ENCODE measurements around the gene POLE2. TPM values are rescaled to one million over a fixed set of nuclear protein-coding genes. Genes with fewer than 3 reads are reported as not detected.

The POLE2 gene
- total RNA-seq, 1 donor from 2014 or later, result 0.98 TPM

DNA sequence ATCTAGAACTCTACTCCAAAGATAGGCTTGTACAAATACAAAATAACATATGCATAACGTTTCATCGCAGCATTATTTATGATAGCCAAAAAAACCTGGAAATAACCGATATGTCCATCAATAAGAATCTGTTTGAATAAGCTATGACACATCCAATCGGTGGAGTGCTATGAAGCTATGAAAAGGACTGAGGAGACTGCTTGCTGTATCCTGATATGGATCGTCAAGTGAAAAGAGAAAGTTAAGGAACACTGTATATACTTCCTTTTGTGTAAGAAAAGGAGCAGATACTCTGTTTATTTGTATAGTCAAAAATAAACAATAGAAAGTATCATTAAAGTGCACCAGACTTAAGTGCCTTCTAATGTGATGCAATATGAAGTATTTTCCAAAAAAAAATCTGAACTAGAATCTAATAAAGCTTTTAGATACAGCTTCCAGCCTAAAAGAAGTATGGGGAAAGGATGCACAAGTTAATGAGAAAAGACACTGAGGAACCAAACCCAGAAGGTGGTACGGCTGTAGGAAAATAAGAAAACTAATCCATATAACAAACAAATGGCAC is 4.3 kb upstream of the POLE2 start:
- Histone ChIP-seq H3K27me3 (no peaks in the 10 kb centered on the region), H3K36me3 (no peaks in the 10 kb centered on the region), H3K9me3 (no peaks in the 10 kb centered on the region), H3K4me1 (peaks cover 13% of the 10 kb centered on the region), H3K4me3 (peak overlapping the region; percentile 70), H3K27ac (peak overlapping the region; percentile 96)
- DNase-seq, result no peak
- TF ChIP-seq, protein P1, sequence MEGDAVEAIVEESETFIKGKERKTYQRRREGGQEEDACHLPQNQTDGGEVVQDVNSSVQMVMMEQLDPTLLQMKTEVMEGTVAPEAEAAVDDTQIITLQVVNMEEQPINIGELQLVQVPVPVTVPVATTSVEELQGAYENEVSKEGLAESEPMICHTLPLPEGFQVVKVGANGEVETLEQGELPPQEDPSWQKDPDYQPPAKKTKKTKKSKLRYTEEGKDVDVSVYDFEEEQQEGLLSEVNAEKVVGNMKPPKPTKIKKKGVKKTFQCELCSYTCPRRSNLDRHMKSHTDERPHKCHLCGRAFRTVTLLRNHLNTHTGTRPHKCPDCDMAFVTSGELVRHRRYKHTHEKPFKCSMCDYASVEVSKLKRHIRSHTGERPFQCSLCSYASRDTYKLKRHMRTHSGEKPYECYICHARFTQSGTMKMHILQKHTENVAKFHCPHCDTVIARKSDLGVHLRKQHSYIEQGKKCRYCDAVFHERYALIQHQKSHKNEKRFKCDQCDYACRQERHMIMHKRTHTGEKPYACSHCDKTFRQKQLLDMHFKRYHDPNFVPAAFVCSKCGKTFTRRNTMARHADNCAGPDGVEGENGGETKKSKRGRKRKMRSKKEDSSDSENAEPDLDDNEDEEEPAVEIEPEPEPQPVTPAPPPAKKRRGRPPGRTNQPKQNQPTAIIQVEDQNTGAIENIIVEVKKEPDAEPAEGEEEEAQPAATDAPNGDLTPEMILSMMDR (IDR thresholded peaks at IDR 0.05), result no peak
- intact Hi-C loops (cut with DNase I), result no loop called here
- no peak for ATAC-seq

DNA sequence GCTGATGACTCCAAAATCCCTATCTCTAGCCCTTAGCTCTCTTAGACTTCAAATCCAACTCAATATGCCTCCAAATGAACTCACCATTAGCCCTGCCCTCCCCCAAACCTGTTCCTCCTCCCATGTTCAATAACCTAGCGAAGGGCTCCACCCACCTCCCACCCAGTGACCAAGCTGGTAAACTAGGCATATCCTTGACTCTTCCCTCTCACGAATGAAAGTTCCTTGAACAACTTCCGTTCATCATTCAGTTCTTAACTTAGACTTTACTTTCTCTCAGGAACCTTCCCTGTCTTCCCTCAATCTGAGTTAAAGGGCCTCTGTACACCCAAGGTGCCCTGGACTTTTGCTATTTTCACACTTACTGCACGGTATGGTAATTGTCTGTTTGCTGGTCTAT is 3.0 kb upstream of the POLE2 start:
- TF ChIP-seq, protein P1 (IDR thresholded peaks at IDR 0.05), result no peak
- intact Hi-C loops (cut with DNase I), result no loop called here

DNA sequence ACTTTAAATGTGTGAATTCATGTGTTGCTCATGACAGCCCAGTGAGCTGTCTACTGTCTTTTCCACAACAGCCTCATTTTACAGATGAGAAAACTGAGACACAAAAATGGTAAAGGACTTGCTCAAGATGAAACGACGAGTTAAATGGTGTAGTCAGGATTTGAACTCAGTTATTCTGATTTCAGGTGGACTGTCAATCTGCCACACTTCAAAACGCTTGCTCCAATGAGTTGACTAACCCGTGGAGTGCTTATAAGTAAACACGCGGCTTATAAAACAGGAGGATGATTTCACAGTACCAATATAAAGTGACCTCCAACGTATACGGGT is 652 bp upstream of the POLE2 start:
- ATAC-seq (no peak), DNase-seq (no peak)
- peak overlapping the region; percentile 82 for H3K4me3 ChIP-seq
- H3K27me3 ChIP-seq, result no peaks in the 10 kb centered on the region
- H3K4me1 ChIP-seq, result peaks cover 6% of the 10 kb centered on the region
- intact Hi-C loops (cut with DNase I), result no loop called here
- H3K36me3 ChIP-seq, result no peaks in the 10 kb centered on the region
- peak overlapping the region; percentile 84 for H3K27ac ChIP-seq
- no peaks in the 10 kb centered on the region for H3K9me3 ChIP-seq
- TF ChIP-seq, protein P1 (IDR thresholded peaks at IDR 0.05), result no peak

More for the DNA sequence above, 3.0 kb upstream of the POLE2 start:
- Histone ChIP-seq H3K9me3 (no peaks in the 10 kb centered on the region), H3K4me3 (no peak overlapping the region), H3K27me3 (no peaks in the 10 kb centered on the region), H3K36me3 (no peaks in the 10 kb centered on the region), H3K4me1 (peaks cover 13% of the 10 kb centered on the region), H3K27ac (no peak overlapping the region)
- ATAC-seq, result no peak
- DNase-seq, result no peak

DNA sequence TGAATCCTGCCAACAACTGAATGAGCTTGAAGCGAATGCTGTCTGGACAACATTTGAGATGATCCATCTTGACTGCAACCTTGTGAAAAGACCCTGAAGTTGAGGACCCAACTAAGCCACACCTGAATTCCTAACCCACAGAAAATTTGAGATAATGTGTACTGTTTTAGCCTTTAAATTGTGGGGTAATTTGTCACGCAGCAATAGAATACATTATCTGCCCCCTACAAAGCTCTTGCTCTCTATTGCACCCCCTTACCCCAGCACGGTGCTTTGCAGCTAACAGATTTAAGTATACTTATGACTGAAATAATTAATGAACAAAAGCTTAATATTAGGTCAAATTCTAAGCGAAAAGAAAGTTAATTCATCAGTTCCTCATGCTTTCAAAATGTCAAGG is 1.6 kb downstream of the POLE2 start:
- Histone ChIP-seq H3K27ac (no peak overlapping the region), H3K36me3 (no peaks in the 10 kb centered on the region), H3K27me3 (no peaks in the 10 kb centered on the region), H3K4me1 (peaks cover 6% of the 10 kb centered on the region), H3K4me3 (no peak overlapping the region), H3K9me3 (no peaks in the 10 kb centered on the region)
- no peak for ATAC-seq
- TF ChIP-seq, protein P1 (IDR thresholded peaks at IDR 0.05), result no peak
- no peak for DNase-seq
- intact Hi-C loops (cut with DNase I), result no loop called here

DNA sequence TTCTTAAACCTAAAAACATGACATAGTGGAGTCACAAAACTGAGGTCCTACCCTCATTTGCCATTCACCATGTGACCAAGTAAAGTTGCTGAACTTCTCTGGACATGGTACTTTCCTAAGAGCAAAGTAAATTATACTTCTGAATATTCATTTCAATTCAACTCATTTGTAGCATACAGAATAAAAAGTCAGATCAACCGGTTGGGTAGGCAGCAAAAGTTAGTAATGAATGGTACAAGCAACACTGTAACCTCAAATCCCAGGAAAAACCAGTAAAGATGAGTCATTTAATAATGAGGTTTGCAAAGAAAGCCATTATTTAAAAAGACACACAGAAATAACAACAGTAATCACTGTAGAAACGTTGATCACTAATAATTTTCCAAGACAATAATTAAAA is 8.7 kb downstream of the POLE2 start:
- Histone ChIP-seq H3K9me3 (no peaks in the 10 kb centered on the region), H3K27me3 (no peaks in the 10 kb centered on the region), H3K4me3 (no peak overlapping the region), H3K36me3 (no peaks in the 10 kb centered on the region), H3K27ac (no peak overlapping the region), H3K4me1 (no peaks in the 10 kb centered on the region)
- TF ChIP-seq, protein P1 (IDR thresholded peaks at IDR 0.05), result no peak
- DNase-seq, result no peak
- ATAC-seq, result no peak
- intact Hi-C loops (cut with DNase I), result no loop called here

DNA sequence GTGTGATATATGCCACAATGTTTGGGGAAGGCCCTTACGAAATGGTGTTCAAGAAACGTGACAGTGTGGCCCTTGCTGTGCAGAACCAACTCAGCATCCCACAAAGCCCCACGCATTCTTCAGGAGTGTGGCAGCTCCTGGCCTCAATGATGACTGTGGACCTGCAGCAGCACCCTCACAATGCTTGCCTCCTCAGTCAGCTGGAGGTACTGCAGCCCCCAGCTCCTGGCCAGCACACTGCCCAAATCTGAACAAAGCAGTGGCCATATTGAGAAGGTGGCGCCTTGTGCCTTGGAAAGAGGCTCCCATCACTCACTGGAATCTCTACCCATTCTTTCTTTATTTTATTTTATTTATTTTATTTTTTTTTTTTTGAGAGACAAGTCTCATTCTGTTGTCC is 10.4 kb downstream of the POLE2 start:
- Histone ChIP-seq H3K27me3 (no peaks in the 10 kb centered on the region), H3K36me3 (no peaks in the 10 kb centered on the region), H3K9me3 (no peaks in the 10 kb centered on the region), H3K4me1 (no peaks in the 10 kb centered on the region), H3K27ac (no peak overlapping the region), H3K4me3 (no peak overlapping the region)
- ATAC-seq (no peak), DNase-seq (no peak)
- TF ChIP-seq, protein P1 (IDR thresholded peaks at IDR 0.05), result no peak
- intact Hi-C loops (cut with DNase I), result no loop called here
